GM21367 (cell line): ENCODE results near the gene PDE6G.

Source experiments
- ATAC-seq: cut with Tn5 transposase; IDR thresholded peaks from one replicate; pipeline ENCODE4 v1.9.1; 2021; ENCODE audit not compliant: unreplicated experiment

Gene PDE6G

DNA sequence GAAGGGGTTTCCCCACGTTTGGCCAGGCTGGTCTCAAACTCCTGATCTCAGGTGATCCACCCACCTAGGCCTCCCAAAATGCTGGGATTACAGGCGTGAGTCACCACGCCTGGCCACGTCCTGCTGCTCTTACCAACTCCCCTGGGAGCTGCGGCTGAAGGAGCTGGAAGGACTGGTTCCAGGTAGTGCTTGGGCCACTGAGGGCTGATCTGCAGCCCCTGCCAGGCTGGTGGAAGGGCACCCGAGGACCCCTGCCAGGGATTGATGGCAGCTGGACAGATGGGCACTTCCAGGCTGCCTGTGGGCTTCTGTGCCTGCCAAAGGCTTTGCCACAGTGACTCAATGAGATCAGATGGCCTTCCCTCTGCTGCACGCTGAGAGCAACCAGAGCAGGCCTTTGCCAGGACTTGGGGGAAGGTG is 7.7 kb upstream of the PDE6G start:
- no peak for ATAC-seq

DNA sequence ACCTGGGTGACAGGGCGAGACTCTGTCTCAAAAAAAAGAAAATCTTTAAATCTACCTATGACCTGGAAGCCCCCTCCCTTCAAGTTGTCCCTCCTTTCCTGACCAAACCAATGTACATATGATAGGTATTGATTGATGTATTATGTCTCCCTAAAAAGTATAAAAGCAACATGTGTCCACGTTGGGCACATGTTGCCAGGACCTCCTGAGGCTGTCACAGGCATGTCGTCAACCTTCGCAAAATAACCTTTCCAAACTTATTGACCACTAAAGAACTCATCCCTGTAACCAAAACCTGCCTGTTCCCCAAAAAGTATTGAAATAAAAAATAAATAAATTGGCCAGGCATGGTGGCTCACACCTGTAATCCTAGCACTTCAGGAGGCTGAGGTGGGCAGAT is 5.7 kb upstream of the PDE6G start:
- ATAC-seq: no peak

GRCh38 chr17:81660441-81660840 is 4.1 kb upstream of the PDE6G start:
- ATAC-seq: no peak

- ATAC-seq: no peak
Observed at GRCh38 chr17:81659038-81659437, 2.7 kb upstream of the PDE6G start.

DNA sequence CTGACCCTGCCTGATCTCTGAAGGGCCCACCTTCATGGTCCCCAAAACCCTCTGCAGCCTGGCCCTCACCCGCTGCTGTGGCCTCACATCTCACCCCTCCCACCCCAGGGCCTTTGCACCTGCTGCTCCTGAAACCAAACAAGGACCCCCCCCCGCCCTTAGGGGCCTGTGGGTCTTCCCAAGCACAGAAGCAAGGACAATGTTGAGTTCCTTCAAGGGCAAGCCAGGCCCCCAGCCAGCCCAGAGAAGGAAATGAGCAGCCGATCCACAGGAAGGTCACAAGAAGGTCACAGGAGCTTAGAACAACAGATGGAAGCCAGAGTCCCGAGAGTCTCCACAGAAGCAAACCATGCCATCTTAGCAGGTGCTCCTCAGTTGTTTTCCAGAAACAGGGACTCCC is 493 bp upstream of the PDE6G start:
- ATAC-seq: no peak

GRCh38 chr17:81655378-81656117 is 794 bp downstream of the PDE6G start:
- ATAC-seq: no peak

DNA sequence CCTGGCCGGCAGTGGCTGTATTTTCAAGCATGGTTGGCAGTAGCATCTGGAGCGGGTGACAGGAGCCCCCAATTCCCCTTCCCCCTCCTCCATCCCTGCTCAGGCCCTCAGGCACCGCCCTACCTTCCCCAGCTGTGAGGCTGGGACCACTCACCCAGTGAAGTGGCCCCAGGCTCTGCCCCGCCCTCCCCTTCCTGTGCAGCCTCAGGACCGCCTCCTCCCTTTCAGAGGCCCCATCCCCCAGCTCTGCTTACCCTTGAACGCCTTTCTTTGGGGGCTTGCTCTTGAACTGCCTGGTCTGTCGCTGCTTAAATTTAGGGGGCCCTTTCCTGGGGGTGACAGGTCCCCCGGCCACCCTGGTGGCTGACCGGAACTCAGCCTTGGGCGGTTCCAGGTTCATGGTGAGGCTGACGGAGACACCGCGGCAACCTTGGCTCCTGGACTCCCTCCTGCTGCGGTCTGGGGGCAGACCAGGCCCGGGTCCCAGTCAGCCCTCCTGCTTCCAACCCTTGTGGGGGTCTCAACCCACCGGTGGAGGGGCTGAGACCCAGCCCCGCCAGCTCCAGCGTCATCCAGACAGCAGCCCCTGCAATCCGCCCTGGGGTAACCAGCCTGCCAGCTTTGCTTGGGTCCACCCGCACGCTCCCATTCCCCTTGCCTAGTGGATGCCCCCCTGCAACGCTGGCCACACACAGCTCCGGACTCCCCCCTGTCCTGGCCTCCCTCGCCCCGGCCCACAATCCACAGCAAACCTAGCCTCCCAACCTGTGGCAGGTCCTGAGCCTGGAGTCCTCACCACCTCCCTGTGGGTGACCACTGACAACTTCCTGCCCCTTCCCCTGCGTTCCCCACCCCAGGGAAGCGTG is 3.2 kb downstream of the PDE6G start:
- no peak for ATAC-seq

DNA sequence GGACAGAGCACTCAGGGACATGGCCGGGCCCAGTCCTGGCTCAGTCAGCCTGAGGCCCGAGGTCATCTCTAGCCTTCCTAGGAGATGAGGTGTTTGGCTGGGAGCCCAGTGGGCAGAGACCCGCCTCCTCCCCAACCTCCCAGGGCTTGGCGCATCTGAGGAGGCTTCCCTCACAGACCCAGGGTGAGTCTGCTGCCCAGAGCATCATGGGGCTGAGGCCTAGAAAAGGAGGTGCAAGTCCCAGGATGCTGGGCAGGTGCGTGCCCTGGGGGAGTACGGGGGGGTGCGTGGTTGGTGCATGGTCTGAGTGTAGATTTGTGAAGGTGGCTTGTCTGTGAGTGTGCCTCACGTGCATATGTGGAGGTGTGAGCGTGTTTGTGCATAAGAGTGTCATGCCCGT is 4.7 kb downstream of the PDE6G start:
- ATAC-seq: no peak

- ATAC-seq: no peak
Observed at GRCh38 chr17:81650951-81651350, 5.4 kb downstream of the PDE6G start.

DNA sequence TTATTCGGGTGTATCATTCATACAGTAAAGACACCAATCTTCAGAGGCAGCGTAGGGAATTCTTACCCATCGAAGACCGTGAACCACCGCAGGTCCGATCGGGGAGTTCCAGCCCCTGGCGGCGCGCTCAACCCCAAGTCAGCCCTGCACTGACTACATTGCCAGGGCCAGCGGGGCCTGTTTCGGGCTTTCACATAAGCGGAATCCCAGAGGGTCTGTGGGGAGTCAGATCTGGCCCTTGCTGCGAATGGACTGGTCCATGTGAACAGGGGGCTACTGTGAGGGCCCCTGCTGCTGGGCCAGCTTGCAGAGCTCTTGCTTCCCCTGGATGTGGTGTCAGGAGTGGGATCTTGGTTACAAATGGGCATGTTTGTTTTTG is 7.6 kb downstream of the PDE6G start:
- ATAC-seq: no peak

- no peak for ATAC-seq
Observed at GRCh38 chr17:81648013-81648706, 8.2 kb downstream of the PDE6G start.

GRCh38 chr17:81647640-81648012 is 8.7 kb downstream of the PDE6G start:
- no peak for ATAC-seq

DNA sequence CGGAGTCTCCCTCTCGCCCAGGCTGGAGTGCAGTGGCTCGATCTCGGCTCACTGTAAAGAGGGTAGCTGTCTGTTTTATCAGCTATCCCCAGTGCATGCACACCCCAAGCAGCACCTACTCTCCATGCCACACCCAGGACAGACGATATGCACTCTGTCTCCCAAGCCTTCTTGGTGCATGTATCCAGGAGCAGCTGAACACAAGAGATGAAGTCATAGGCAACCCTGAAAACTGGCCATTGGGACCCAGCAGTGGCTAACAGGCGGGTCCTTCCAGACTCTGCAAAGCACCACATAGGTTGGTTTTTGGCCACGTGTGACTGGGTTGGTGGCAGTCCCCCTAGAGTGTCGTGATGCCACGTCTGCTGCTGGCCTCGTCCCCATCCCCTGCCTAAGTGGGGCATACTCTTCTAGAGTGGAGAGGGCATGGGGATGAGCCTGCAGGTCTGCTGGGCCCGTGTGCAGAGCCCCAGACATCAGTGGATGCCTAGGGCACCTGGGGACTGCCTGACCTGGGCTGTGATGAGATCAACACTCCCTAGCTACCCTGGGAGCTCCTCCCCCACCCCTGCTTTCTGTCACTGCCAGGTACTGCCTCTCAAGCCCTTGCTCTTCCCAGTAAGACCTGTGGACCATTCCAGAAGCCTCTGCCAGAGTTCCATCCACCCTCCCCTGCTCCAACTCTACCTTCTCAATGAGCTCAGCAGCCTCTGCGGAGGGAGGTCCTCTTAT is 9.3 kb downstream of the PDE6G start:
- ATAC-seq: no peak

GRCh38 chr17:81644976-81645952 is 11.1 kb downstream of the PDE6G start:
- no peak for ATAC-seq

DNA sequence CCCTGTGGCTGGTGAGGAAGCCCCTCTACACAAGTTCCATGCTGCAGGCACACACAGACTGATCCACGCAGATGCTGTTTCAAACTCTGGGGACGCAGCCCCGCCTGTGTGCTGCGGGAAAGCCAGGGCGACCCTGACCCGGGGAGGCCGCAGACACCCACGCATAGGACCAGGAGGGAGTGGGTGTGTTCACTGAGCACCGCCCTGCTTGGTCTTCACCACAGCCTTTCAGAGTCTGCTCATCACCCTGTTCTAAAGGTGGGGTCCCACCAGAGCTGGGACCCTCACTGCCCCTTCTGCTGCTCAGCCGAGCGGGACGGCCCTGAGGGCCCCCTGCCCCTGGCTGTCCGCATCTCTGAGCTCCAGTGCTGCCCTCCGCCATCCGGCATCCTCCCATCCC is 11.8 kb downstream of the PDE6G start:
- ATAC-seq: no peak

DNA sequence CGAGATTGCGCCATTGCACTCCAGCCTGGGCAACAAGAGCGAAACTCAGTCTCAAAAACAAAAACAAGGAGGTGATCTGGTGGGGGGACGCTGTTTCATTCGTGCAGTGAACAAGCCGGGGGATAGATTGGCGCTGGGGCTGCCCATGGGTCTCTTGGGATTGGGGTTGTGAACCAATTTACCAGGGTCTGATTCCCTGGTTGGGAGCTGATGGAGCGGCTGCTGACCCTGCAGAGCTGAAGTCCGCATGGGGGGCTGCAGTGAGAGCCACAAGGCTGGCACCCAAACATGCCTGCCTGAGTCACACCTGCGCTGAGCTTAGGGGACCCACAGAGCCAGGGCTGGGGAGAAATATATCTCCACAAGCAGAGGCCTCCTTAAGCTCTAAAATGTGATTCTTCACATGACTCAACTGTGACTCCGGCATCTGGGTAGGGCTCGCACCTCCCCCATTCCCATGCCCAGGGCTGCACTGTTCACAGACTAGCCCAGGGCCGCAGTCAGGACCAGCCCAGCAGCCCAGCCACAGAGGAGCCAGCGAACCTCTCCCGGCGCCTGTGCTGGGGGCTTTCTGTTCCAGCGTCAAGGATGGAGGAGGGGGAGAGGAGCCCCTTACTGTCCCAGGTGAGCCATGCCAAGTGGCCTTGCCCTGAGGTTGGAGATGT is 14.4 kb downstream of the PDE6G start:
- ATAC-seq: no peak

DNA sequence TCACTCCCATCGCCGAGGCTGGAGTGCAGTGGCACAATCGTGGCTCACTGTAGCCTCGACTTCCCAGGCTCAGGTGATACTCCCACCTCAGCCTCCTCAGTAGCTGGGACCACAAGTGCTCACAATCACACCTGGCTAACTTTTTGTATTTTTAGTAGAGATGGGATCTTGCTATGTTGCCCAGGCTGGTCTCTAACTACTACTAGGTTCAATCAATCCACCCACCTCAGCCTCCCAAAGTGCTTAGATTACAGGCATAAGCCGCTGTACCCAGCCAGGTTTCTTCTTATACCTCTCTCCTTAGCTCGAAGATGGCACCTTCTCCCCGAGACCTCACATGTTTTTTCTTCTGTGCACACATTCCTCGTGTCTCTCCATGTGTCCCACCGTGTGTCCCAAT is 16.3 kb downstream of the PDE6G start:
- ATAC-seq: no peak

GRCh38 chr17:81638683-81639082 is 17.7 kb downstream of the PDE6G start:
- no peak for ATAC-seq

GRCh38 chr17:81636505-81637288 is 19.6 kb downstream of the PDE6G start, which contains the start of the genes NPLOC4 and TSPAN10:
TSS of gene NPLOC4 (minus strand) at chr17:81637112. CDS start at chr17:81636930, 182 bp downstream.
TSS of gene TSPAN10 (plus strand) at chr17:81637196. CDS start at chr17:81642413, 5,217 bp downstream.
- peak; percentile 70 for ATAC-seq
